MM.1S (cell line): Measurements from ENCODE around the gene SUPT20HL2.
"Not testable (repeated sequence)": the region's sequence is repeated elsewhere in the genome, so short reads cannot be mapped to it uniquely, and the experiment has no call there.

ENCODE experiments used
- DNase-seq: peaks from one replicate; pipeline ENCODE4 v3.0.0-alpha.2; 2015
- H2AFZ ChIP-seq: fragments of 300-600 bp; sonication (generic); 2 replicates; pipeline ENCODE4 v1.6.0; 2016; ENCODE audit warnings: antibody characterized with exemption, low read length
- H3F3A ChIP-seq: fragments of 300-600 bp; sonication (generic); 2 replicates; pipeline ENCODE4 v1.6.1; 2016; ENCODE audit warnings: mild to moderate bottlenecking, antibody characterized with exemption, low read length, moderate library complexity, mixed read lengths; ENCODE audit not compliant: insufficient read depth
- H3K27ac ChIP-seq: fragments of 300-600 bp; sonication (generic); 2 replicates; pipeline ENCODE4 v1.5.1; 2016; ENCODE audit warnings: mild to moderate bottlenecking, low read length
- H3K27me3 ChIP-seq: fragments of 300-600 bp; sonication (generic); replicated peaks from 2 replicates; pipeline ENCODE4 v1.6.0; 2016; ENCODE audit warnings: low read length; ENCODE audit not compliant: insufficient read depth
- H3K36me3 ChIP-seq: fragments of 300-600 bp; sonication (generic); replicated peaks from 2 replicates; pipeline ENCODE4 v1.6.1; 2016; ENCODE audit warnings: mild to moderate bottlenecking, low read length, mixed read lengths; ENCODE audit not compliant: insufficient read depth
- H3K4me1 ChIP-seq: fragments of 300-600 bp; sonication (generic); 2 replicates; pipeline ENCODE4 v1.6.1; 2016; ENCODE audit warnings: low read length, mixed read lengths
- H3K4me2 ChIP-seq: fragments of 300-600 bp; sonication (generic); 2 replicates; pipeline ENCODE4 v1.6.0; 2016; ENCODE audit warnings: low read depth, low read length
- H3K4me3 ChIP-seq: fragments of 300-600 bp; sonication (generic); 2 replicates; pipeline ENCODE4 v1.5.1; 2016; ENCODE audit warnings: low read length, mixed read lengths
- H3K79me2 ChIP-seq: fragments of 300-600 bp; sonication (generic); 2 replicates; pipeline ENCODE4 v1.6.1; 2016; ENCODE audit warnings: mixed run types, low read length, mixed read lengths
- H3K9ac ChIP-seq: fragments of 300-600 bp; sonication (generic); 2 replicates; pipeline ENCODE4 v1.6.1; 2016; ENCODE audit warnings: low read length, mixed read lengths
- H3K9me2 ChIP-seq: fragments of 300-600 bp; sonication (generic); replicated peaks from 2 replicates; pipeline ENCODE4 v1.6.1; 2016; ENCODE audit warnings: mild to moderate bottlenecking, low read length, mixed read lengths; ENCODE audit not compliant: insufficient read depth
- H3K9me3 ChIP-seq: fragments of 300-600 bp; sonication (generic); replicated peaks from 2 replicates; pipeline ENCODE4 v1.6.1; 2016; ENCODE audit warnings: mild to moderate bottlenecking, low read length, mixed read lengths; ENCODE audit not compliant: insufficient read depth
- H4K20me1 ChIP-seq: fragments of 300-600 bp; sonication (generic); 2 replicates; pipeline ENCODE4 v1.6.1; 2016; ENCODE audit warnings: mild to moderate bottlenecking, low read length, moderate library complexity, mixed read lengths; ENCODE audit not compliant: insufficient read depth
- CTCF ChIP-seq: fragments of 300-600 bp; sonication (generic); IDR thresholded peaks from 2 replicates; pipeline ENCODE4 v1.5.1; 2016; ENCODE audit warnings: antibody characterized with exemption, low read length, mixed read lengths
- EZH2 ChIP-seq: fragments of 300-600 bp; sonication (generic); optimal IDR thresholded peaks from 2 replicates; pipeline ENCODE3; 2017; ENCODE audit warnings: low read depth, mild to moderate bottlenecking, antibody characterized with exemption, low read length, mixed read lengths
- EZH2phosphoT487 ChIP-seq: fragments of 300-600 bp; sonication (generic); IDR thresholded peaks from 2 replicates; pipeline ENCODE4 v1.6.1; 2018; ENCODE audit warnings: antibody characterized with exemption, low read length

Gene SUPT20HL2

DNA sequence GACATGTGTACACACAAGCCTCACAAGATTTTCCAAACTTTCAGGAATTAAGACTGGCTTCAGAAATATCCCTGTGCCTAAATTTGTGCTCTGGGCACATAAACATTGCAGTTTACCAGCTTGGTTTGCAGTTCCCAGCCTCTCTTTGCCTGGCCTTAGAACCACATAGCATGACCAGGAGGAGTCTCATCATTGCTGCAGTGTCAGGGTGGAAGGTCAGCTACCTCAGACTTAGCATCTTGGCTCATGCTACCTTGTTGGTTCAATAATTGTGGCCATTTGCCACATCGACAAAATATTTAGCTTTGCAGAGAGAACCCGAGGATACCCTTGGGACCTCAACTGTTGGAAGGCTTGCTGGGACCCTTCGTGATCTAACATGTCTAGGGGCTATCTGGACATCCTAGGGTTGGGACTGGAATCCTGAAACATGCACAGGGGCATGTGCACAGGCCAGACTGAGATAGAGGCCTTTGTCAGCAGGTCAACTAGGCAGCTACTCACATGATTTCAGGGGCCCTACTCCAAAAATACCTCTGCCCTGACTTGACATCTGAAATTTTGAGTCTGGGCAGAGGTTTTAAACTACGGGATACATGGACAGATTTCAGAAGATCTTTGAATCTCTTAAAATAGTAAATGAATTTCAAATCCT, 8.0 kb upstream of the SUPT20HL2 start:
- Histone ChIP-seq H3K9ac (no peak overlapping the region), H3K4me3 (no peak overlapping the region), H3K9me2 (no peaks in the 10 kb centered on the region), H3K27ac (no peak overlapping the region), H3K79me2 (no peaks in the 10 kb centered on the region), H3K9me3 (no peaks in the 10 kb centered on the region), H2AFZ (no peak overlapping the region), H4K20me1 (no peaks in the 10 kb centered on the region), H3K27me3 (no peaks in the 10 kb centered on the region), H3K36me3 (no peaks in the 10 kb centered on the region), H3K4me2 (no peak overlapping the region), H3K4me1 (no peaks in the 10 kb centered on the region), H3F3A (no peaks in the 10 kb centered on the region)
- no peak for DNase-seq
- TF ChIP-seq EZH2 (no peak), EZH2phosphoT487 (no peak), CTCF (no peak)

GRCh38 chrX:24317567-24317966, 3.7 kb upstream of the SUPT20HL2 start:
- DNase-seq, result no peak
- H3K79me2 ChIP-seq, result no peaks in the 10 kb centered on the region

DNA sequence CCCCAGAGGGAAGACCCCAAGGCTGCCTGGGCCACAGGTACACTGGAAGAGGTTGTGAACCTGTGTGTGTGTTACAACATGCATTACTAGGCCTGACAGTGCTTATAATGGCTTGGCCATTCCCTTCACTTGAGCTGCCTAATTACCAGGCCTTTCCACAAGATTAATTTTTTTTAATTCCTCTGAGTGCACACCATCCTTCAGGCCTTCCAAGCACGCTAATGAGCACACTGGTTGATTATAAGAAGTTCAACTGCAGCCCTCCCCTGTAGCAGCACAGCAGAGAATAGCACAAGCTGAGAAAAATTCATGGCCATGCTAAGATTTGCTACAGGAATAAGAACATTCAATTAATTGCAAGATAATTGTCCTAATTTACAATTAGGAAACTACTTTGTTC, 2.2 kb upstream of the SUPT20HL2 start:
- no peaks in the 10 kb centered on the region for H4K20me1 ChIP-seq
- no peaks in the 10 kb centered on the region for H3K4me1 ChIP-seq
- no peaks in the 10 kb centered on the region for H3F3A ChIP-seq
- no peak overlapping the region for H3K4me2 ChIP-seq
- no peak overlapping the region for H3K4me3 ChIP-seq
- H3K27me3 ChIP-seq, result no peaks in the 10 kb centered on the region
- TF ChIP-seq CTCF, result no peak
- TF ChIP-seq EZH2phosphoT487, result no peak
- TF ChIP-seq EZH2, result no peak
- H3K27ac ChIP-seq, result no peak overlapping the region
- no peaks in the 10 kb centered on the region for H3K36me3 ChIP-seq
- no peaks in the 10 kb centered on the region for H3K9me3 ChIP-seq
- H3K9me2 ChIP-seq, result no peaks in the 10 kb centered on the region
- no peak overlapping the region for H2AFZ ChIP-seq
- no peak for DNase-seq
- no peaks in the 10 kb centered on the region for H3K79me2 ChIP-seq
- no peak overlapping the region for H3K9ac ChIP-seq

More at GRCh38 chrX:24317567-24317966, 3.7 kb upstream of the SUPT20HL2 start:
- H3K4me2 ChIP-seq, result no peak overlapping the region
- no peaks in the 10 kb centered on the region for H3F3A ChIP-seq
- H3K9me3 ChIP-seq, result no peaks in the 10 kb centered on the region
- H3K9me2 ChIP-seq, result no peaks in the 10 kb centered on the region
- no peaks in the 10 kb centered on the region for H4K20me1 ChIP-seq
- no peak overlapping the region for H2AFZ ChIP-seq
- no peak overlapping the region for H3K9ac ChIP-seq
- H3K4me3 ChIP-seq, result no peak overlapping the region
- no peaks in the 10 kb centered on the region for H3K36me3 ChIP-seq
- TF ChIP-seq EZH2 (no peak), CTCF (no peak), EZH2phosphoT487 (no peak)
- H3K4me1 ChIP-seq, result no peaks in the 10 kb centered on the region
- no peak overlapping the region for H3K27ac ChIP-seq
- H3K27me3 ChIP-seq, result no peaks in the 10 kb centered on the region

DNA sequence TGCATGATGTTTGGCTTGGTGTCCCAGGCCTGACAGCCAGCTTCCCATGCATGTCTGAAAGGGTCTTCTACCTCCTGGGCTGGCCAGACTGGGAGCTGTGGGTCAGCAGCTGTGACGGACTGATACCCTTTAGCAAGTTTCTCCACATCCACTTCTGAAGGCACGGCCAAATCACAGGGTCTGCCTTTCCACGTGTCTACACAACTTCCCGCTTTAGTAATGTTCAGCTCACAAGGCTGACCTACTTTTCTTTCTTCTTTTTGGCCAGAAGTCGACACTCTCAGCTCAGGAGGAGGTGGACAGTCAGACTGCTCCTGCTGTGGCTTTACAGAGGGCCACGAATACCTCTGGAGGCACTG, 1.6 kb downstream of the SUPT20HL2 start:
- H3K27me3 ChIP-seq, H3K36me3 ChIP-seq, H3F3A ChIP-seq, H3K4me2 ChIP-seq, H3K9me3 ChIP-seq, H3K27ac ChIP-seq, H3K4me3 ChIP-seq, H3K9ac ChIP-seq, H4K20me1 ChIP-seq, H3K79me2 ChIP-seq, H3K9me2 ChIP-seq, DNase-seq, H3K4me1 ChIP-seq, H2AFZ ChIP-seq: not testable (repeated sequence)

DNA sequence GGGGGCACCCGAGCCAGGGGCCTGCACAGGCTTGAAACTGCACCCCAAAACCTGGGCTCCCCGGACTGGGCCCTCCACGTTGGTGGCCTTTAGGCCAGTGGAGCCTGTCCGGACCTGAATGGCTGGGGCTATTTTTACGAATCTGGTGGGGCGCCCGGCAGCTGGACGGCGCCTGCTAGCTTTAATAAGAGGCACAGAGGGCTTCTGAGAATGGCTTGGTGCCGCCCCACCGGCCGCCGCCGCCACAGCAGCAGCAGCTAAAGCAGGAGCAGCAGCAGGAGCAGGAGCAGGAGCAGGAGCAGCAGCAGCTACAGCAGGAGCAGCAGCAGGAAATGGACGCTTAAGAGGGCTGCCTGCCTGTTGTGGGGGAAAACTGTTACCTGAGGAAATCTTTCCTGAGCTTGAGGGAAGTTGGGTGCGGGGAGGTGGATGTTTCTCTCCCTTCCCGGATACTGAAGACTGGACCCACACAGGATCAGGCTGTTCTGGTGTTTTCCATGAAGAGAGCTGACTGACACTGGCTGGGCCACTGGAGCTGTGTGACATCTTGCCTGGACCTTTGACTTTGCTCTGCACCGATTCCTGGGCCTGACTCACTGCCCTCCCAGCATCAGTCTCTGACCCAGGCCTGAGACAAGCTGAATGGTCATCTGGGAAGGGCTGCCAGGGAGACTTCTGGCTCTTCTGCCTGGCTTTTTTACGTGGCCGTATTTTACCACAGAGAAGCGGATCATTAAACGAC, 2.2 kb downstream of the SUPT20HL2 start:
- H3K79me2 ChIP-seq, H4K20me1 ChIP-seq, H3K4me3 ChIP-seq, H3K4me2 ChIP-seq, H3K27ac ChIP-seq, DNase-seq, H3K27me3 ChIP-seq, H3K9ac ChIP-seq, H3K36me3 ChIP-seq, H3K9me2 ChIP-seq, H3K4me1 ChIP-seq, H3F3A ChIP-seq, H2AFZ ChIP-seq, H3K9me3 ChIP-seq: not testable (repeated sequence)
